HG02623 (cell line): ENCODE measurements around the gene MLIP.
"Not testable (repeated sequence)": the region's sequence is repeated elsewhere in the genome, so short reads cannot be mapped to it uniquely, and the experiment has no call there.

Experiments
- ATAC-seq: cut with Tn5 transposase; IDR thresholded peaks from one replicate; pipeline ENCODE4 v1.9.1; 2021; ENCODE audit warnings: moderate library complexity; ENCODE audit not compliant: unreplicated experiment

MLIP gene

GRCh38 chr6:54135665-54136369 is 24.6 kb downstream of the MLIP start:
- no peak for ATAC-seq

- ATAC-seq: no peak
These were observed 27.6 kb downstream of the MLIP start for GRCh38 chr6:54138795-54139194.

- ATAC-seq: no peak
These were observed 29.6 kb downstream of the MLIP start for GRCh38 chr6:54140811-54141210.

- no peak for ATAC-seq
These were observed 31.8 kb downstream of the MLIP start for GRCh38 chr6:54142889-54143519.

- no peak for ATAC-seq
These were observed 40.6 kb downstream of the MLIP start for GRCh38 chr6:54151861-54152260.

- ATAC-seq: no peak
These were observed 45.5 kb downstream of the MLIP start for GRCh38 chr6:54156650-54157250.

GRCh38 chr6:54157405-54157804 is 46.2 kb downstream of the MLIP start:
- ATAC-seq: no peak

- ATAC-seq: no peak
These were observed 61.8 kb downstream of the MLIP start for GRCh38 chr6:54173089-54173488.

GRCh38 chr6:54179152-54179551 is 67.9 kb downstream of the MLIP start:
- no peak for ATAC-seq

- ATAC-seq: no peak
These were observed 72.4 kb downstream of the MLIP start for GRCh38 chr6:54183616-54184015.

GRCh38 chr6:54185885-54186284 is 74.6 kb downstream of the MLIP start:
- ATAC-seq: no peak

GRCh38 chr6:54188846-54189245 is 77.6 kb downstream of the MLIP start:
- no peak for ATAC-seq

- no peak for ATAC-seq
These were observed 80.2 kb downstream of the MLIP start for GRCh38 chr6:54191461-54191860.

- ATAC-seq: no peak
These were observed 81.8 kb downstream of the MLIP start for GRCh38 chr6:54192993-54193392.

- ATAC-seq: no peak
These were observed 82.3 kb downstream of the MLIP start for GRCh38 chr6:54193560-54193959.

- ATAC-seq: no peak
These were observed 82.8 kb downstream of the MLIP start for GRCh38 chr6:54194067-54194466.

GRCh38 chr6:54195637-54196036 is 84.4 kb downstream of the MLIP start:
- ATAC-seq: no peak

GRCh38 chr6:54196905-54197304 is 85.7 kb downstream of the MLIP start:
- no peak for ATAC-seq

- no peak for ATAC-seq
These were observed 86.9 kb downstream of the MLIP start for GRCh38 chr6:54198134-54198533.

- ATAC-seq: not testable (repeated sequence)
These were observed 92.3 kb downstream of the MLIP start for GRCh38 chr6:54203474-54204035.

GRCh38 chr6:54204921-54205591 is 93.8 kb downstream of the MLIP start:
- no peak for ATAC-seq
